NCI-H510A (cell line): ENCODE results near the gene REST.
"Not testable (repeated sequence)": the region's sequence is repeated elsewhere in the genome, so short reads cannot be mapped to it uniquely, and the experiment has no call there.

Experiments
- DNase-seq: peaks from one replicate; lab custom pipeline; 2025; lab: John Stamatoyannopoulos, UW

Gene REST, protein sequence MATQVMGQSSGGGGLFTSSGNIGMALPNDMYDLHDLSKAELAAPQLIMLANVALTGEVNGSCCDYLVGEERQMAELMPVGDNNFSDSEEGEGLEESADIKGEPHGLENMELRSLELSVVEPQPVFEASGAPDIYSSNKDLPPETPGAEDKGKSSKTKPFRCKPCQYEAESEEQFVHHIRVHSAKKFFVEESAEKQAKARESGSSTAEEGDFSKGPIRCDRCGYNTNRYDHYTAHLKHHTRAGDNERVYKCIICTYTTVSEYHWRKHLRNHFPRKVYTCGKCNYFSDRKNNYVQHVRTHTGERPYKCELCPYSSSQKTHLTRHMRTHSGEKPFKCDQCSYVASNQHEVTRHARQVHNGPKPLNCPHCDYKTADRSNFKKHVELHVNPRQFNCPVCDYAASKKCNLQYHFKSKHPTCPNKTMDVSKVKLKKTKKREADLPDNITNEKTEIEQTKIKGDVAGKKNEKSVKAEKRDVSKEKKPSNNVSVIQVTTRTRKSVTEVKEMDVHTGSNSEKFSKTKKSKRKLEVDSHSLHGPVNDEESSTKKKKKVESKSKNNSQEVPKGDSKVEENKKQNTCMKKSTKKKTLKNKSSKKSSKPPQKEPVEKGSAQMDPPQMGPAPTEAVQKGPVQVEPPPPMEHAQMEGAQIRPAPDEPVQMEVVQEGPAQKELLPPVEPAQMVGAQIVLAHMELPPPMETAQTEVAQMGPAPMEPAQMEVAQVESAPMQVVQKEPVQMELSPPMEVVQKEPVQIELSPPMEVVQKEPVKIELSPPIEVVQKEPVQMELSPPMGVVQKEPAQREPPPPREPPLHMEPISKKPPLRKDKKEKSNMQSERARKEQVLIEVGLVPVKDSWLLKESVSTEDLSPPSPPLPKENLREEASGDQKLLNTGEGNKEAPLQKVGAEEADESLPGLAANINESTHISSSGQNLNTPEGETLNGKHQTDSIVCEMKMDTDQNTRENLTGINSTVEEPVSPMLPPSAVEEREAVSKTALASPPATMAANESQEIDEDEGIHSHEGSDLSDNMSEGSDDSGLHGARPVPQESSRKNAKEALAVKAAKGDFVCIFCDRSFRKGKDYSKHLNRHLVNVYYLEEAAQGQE

DNA sequence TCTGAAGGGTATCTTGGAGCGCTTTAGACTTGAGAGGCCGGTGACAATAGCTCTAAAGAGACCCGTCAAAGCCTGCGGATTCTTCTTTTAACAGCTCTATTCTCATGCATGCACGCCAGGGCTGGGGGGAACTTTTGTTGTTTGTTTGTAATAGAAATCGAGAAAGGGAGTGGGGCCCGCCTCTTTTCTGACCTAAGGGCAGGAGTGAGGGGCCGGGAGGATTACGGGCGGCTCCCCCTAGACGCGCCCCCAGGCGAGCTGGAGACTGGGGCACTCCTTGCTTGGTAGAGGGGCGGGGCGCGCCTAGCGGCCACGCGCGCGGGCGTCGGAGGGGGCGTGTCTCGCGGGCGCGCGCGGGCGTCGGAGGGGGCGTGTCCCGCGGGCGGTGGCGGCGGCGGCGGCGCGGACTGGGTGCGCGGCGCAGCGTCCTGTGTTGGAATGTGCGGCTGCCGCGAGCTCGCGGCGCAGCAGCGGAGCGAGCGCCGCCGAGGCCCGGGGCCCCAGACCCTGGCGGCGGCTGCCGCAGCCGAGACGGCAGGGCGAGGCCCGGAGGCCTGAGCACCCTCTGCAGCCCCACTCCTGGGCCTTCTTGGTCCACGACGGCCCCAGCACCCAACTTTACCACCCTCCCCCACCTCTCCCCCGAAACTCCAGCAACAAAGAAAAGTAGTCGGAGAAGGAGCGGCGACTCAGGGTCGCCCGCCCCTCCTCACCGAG is at the start of gene REST:
Gene REST, plus strand, starts transcription at position 412 of the 717 bp plus-strand sequence. CDS start 2,739 bp downstream, outside the sequence.
- DNase-seq = peak; percentile 35

DNA sequence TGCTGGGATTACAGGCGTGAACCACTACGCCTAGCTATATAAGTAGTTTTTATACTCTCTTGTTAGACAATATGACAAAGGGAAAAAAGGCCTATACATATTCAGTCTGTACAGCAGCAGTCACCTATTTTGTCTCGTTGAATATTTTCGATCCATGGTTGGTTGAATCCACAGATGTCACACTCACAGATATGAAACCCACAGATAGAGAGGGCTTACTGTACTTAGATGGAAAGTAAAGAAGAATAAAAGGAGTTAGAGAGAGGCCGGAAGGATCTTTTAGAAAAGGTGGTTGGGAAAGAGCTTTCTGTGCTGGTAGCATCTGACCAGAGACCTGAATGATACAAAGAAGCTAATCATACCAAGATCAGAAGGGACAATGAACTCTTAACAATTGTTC is 47.9 kb upstream of the REST start:
- DNase-seq = no peak

DNA sequence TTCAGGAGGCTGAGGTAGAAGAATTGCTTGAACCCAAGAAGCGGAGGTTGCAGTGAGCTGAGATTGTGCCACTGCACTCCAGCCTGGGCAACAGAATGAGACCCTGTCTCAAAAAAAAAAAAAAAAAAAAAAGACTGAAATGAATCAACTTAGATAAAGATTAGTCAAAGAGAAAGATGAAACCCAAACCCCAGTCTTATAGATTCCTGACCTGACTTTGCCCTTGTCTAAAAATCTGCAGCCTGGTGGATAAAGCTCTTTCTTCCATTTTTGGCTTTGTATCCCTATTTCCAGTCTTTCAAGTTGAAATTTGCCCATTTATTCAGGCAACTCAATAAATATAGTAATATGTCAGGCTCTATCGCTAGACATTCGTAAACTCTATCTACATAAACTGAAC is 46.9 kb upstream of the REST start:
- no peak for DNase-seq

DNA sequence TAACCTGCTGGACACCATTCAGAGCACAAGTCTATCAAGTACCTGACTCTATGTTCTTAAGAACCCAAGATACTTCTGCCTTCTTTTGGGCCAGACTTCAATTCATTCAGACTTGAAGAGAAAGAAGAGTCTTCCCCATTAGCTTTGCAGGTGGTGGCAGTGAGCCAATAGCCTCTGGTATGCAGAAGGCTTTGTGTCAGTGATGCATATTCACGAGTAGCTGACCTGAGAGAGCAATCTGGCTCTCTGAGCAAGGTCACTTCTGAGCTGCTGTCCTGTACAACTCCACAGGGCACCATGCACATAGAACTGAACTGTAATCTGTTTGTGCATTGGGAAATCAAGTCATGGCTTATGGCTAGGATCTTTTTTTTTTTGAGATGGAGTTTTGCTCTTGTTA is 46.3 kb upstream of the REST start:
- DNase-seq = no peak

DNA sequence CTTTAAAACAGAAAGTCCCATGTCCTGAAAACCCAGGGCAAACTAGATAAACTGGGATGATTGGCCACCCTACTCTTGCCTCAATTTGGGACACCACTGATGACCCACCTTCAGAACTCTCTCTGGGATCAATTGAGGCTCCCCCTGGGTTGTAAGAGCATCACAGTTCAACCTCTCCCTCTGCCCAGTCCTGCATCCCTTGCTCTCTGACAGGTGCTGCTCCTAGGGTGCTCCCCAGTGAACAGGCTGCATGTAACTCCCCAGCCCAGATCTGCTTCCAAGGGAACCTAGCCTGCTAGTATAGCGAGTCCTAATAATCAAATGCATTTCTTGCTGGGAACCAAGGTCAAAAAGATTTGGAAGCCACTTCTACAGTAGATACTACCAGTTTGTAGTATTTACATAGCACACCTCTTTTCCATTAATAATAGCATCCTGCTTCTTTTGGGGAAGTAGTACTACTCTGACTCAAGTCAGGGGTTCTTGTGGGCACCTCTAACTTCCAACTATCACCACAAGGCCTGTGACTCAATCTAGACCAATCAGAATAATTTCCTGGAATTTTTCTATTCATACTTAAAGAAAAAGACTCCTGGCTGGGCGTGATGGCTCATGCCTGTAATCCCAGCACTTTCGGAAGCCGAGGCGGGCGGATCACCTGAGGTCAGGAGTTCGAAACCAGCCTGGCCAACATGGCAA is 44.1 kb upstream of the REST start:
- DNase-seq = no peak

DNA sequence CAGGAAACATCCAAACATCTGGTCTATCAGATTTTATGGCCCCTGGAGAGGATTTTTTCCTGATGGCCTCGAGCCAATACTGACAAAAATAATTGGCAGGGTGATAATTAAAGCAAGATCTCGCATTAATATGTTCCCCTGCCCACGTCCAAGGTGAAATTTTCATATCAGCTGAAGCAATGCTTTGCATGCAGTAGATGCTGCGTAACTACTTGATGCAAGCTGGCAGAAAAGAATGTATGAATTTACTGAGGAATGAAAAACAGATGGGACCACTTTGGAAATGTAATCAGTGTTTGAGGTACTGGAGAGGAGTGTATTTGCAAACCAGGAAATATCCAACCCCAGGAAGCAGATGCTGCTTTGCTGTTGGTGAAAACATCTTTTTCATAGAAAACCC is 36.8 kb upstream of the REST start:
- no peak for DNase-seq

DNA sequence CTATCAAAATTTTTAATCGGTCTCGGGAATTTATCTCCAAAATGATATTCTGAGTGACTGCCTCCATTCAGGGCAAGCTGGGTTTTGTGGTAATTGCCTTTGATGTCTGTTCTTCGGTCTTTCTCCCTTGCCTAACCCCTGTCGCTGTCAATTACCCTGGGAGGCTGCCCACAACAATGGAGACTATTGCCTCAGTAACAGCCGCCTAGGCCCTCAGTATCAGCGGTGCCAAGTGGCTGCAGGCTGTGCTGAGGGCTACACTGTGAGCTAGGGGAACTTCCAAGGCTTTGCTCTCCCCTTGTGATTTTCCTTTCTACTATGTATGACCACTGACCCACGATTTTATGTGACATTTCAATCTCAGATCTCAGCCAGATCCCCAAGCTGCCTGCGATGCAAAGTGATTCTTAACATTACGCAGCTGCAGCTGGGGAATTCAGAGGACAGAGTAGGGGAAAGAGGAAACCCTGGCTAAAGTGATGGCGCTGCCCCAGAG is 36.3 kb upstream of the REST start:
- peak; percentile 39 for DNase-seq

DNA sequence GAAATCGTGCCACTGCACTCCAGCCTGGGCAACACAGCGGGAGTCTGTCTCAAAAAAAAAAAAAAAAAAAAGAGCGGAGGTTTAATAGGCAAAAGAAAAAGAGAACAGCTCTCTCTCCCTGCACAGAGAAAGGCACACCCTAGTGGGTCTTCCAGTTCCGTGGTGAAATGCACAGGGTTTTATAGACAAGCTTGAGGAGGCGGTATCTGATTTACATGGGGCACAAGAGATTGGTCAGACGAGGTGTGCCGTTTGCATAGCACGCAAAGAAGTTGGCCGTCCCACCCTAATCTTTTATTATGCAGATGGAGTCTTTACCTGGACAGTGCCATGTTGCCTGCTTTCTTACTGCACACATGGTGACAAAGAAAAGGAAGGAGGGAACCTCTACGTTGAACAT is 33.5 kb upstream of the REST start:
- DNase-seq = peak; percentile 86

DNA sequence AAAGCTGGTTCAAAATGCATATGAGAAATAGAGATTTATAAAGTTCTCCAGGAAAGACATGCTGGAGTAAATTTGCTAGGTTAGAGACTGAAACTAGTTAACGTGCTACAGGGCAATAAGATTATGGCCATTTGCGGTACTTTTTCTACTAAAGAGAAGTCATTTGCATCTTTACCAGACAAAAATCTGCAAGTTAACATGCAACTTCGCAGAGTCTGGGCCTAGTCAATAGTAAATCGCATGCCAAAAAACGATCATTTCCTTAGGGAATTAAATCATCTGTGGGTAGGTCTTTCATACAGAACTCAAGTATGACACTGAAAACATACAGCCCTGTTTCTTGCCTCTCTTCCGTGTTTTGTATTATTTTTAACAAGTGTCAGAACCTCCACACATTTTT is 32.8 kb upstream of the REST start:
- no peak for DNase-seq

DNA sequence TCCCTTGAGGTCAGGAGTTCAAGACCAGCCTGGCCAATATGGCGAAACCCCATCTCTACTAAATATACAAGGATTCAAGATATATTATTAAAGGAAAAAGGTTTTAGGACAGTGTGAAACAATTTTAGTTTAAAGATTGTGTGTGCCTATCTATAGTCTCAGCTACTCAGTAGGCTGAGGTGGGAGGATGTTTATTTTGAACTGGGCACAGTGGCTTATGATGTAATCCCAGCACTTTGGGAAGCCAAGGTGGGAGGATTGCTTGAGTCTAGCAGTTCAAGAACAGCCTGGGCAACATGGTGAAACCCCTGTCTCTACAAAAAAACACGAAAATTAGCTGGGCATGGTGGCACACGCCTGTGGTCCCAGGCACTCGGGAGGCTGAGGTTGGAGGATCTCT is 31.4 kb upstream of the REST start:
- DNase-seq = no peak

DNA sequence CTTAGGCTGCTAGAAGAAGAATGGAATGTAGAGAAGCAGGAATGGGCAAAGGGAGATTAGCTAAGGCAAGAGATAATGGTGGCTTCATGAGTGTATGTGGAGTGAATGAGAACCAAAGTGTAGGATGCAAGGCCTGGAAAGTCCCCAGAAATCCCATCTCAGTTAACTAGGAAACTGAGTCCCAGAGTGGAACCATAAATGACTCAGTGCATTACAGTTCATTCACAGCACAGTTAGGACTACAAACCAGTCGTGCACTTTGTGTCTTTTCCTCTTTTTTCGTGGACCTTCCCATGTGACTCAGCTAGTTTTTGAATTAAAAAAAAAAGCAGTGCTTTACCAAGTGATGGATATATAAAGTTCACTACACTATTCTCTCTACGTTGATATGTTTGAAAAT is 27.7 kb upstream of the REST start:
- DNase-seq = no peak

DNA sequence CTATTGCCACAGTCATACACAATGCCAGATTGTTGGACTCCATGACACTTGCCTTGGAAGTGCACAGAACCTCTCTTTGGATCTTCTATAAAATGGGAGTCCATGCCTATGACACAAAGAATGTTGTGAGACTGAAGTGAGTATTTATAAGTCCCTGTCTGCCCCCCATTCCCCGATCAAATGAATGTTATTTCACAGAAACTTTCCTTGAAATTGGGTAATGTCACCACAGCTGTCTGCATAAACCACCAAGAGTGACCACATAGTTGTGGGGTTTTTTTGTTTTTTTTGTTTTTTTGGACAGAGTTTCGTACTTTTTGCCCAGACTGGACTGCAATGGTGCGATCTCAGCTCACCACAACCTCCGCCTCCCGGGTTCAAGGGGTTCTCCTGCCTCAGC is 27.1 kb upstream of the REST start:
- DNase-seq = no peak

DNA sequence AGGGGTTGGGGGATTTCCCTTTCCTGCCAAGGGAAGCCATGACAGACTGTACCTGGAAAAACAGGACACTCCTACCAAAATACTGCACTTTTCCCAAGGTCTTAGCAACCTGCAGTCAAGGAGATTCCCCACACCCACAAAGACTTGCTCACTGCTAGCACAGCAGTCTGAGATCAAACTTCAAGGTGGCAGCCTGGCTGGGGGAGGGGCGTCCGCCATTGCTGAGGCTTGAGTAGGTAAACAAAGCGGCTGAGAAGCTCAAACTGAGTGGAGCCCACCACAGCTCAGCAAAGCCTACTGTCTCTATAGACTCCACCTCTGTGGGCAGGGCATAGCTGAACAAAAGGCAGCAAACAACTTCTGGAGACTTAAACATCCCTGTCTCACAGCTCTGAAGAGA is 23.2 kb upstream of the REST start:
- DNase-seq = not testable (repeated sequence)

DNA sequence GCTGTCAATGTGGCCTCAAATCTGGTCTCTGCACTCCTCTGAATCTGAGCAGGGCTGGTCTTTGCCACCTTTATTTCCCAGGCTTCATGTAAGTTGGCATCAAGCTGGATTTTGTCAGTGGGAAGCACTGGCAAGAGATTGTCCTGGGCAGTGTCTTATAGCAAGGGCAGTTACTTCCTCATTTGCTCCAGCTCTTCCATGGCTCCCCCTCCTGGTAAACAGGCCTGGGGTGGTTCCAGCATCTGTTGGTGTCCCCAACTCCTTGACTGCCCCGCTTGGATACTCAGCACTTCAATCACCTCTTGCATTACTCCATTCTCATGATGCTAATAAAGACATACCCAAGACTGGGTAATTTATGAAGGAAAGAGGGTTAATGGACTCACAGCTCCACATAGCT is 15.0 kb upstream of the REST start:
- no peak for DNase-seq

DNA sequence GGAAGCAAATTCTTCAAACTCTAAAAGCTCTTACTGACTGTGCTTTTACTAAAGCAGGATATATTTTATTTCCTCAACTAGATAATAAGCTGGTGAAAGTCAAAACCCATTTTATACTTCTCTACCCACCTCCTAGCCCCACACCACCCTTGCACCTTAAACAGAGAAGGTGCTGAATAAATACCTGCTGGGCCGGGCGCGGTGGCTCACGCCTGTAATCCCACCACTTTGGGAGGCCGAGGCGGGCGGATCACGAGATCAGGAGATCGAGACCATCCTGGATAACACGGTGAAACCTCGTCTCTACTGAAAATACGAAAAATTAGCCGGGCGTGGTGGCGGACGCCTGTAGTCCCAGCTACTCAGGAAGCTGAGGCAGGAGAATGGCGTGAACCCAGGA is 9.9 kb upstream of the REST start:
- DNase-seq = not testable (repeated sequence)

DNA sequence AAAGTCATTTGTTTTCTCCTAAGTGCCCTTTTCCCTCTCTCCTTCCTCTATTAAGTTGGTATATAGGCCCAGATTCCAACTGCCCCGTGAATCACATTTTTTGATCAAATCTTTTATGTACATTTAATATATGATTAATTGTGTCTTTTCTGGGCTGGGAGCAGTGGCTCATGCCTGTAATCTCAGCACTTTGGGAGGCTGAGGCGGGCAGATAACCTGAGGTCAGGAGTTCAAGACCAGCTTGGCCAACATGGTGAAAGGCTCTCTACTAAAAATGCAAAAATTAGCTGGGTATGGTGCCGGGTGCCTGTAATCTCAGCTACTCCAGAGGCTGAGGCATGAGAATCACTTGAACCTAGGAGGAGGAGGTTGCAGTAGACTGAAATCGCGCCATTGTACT is 7.5 kb upstream of the REST start:
- not testable (repeated sequence) for DNase-seq

DNA sequence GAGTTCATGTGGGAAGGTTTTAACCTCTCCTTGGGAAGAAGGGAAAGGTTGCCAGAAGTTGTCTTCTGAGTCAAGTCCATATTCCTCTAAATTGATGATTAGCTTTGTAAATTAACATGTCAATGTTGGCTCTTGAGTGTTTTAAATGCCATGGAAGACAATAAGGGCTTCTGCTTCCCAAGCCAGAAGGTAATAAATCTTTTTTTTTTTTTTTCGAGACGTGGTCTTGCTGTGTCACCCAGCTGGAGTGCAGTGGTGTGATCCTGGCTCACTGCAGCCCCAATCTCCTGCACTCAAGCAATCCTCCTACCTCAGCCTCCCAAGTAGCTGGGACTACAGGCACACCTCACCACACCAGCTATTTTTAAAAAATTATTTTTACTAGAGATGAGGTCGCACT is 5.0 kb upstream of the REST start:
- no peak for DNase-seq

DNA sequence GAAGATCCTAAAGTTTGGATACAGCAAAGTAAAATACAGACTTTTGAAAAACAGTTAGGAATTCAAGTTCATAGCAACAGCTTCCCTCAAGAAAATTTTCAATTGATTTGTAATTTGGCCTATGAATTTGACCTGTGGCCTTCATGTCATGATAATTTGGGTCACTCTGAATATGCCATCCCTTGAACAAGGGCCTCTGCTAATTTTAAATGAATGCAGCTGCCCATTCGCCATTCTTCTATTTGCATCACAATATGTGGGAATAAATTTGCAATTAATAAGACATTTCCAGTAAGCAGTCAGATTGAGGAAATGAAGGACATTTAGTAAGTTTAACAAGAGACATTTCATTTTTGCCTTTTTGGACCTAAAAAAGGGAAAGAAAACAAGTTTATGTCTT is 1.9 kb upstream of the REST start:
- DNase-seq = no peak

DNA sequence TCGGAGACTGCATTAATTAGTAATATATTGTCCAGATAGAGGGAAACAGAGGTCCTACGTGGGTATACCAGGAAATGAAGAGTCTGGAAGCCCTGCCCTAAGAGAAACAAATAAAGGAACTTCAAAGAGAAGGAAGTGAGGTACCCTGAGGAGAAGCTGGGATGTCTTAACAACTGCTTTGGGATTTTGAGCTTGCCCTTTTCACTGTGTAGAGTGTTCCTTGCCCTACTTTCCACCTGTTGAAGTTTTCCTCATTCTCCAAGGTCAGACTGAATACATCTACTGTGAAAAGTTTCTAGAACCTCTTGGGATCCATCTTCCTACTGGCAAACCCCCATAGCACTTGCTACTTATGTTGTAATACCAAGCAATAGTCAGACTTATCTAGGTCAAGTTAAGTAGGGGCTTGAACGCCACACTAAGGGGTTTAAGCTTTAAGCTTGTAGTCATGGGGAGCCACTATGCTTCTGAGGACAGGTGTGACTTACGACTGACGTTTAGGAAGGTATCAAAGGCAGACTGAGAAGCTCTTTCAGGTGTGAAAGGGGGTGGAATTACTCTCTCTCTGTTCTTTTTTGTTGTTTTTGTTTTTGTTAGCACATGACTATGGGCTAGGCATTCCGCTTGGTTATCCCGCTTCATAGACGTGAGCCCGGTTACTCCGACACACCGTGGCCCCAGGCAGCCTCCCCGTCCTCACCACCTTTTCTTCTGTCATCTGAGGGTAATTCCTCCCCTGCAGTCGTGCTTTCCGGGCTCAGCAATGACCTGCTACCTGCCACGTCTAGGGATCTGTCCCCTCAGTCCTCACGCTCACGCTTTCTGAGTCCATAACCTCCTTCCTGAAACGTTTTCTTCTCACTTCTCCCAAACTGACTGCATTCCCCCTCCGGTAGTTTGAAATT is 959 bp upstream of the REST start:
- DNase-seq = no peak
